Erythroblast (primary cell): ENCODE results near the gene PHF11.

Source experiments
- GATA1 ChIP-seq: IDR thresholded peaks from 2 replicates; pipeline ENCODE4 v1.6.1; 2011; ENCODE audit warnings: low read depth, mild to moderate bottlenecking, control low read depth, low read length, moderate library complexity
- POLR2A ChIP-seq: IDR thresholded peaks from 2 replicates; pipeline ENCODE4 v1.6.1; 2011; ENCODE audit warnings: mild to moderate bottlenecking, low read length

GRCh38 chr13:49550942-49551644, 55.3 kb downstream of the PHF11 start:
- TF ChIP-seq POLR2A (no peak), GATA1 (no peak)
